RWPE1 (cell line): ENCODE measurements around the gene PIAS1.

Experiments
- CTCF ChIA-PET: fragments of 350-600 bp; sonication (Branson Sonifier 250); formaldehyde crosslinking; extraction: SDS; loops from one replicate; lab custom pipeline; 2021; lab: Yijun Ruan, JAX
- POLR2A ChIA-PET: fragments of 400-600 bp; formaldehyde crosslinking; extraction: SDS; loops from one replicate; lab custom pipeline; 2020; ENCODE audit warnings: antibody characterized with exemption; ENCODE audit not compliant: low non-redundant PET; lab: Yijun Ruan, JAX
- DNase-seq: peaks from one replicate; pipeline ENCODE4 v3.0.0; 2012; ENCODE audit warnings: low spot score
- H3K27ac ChIP-seq: fragments of 450-650 bp; 2 replicates; pipeline ENCODE4 v1.5.1; 2017
- TF ChIP-seq, protein P1 (sequence below): fragments of 450-650 bp; conservative IDR thresholded peaks from 2 replicates; pipeline ENCODE4 v1.5.1; 2017; ENCODE audit warnings: low read depth, mild to moderate bottlenecking

The PIAS1 gene

DNA sequence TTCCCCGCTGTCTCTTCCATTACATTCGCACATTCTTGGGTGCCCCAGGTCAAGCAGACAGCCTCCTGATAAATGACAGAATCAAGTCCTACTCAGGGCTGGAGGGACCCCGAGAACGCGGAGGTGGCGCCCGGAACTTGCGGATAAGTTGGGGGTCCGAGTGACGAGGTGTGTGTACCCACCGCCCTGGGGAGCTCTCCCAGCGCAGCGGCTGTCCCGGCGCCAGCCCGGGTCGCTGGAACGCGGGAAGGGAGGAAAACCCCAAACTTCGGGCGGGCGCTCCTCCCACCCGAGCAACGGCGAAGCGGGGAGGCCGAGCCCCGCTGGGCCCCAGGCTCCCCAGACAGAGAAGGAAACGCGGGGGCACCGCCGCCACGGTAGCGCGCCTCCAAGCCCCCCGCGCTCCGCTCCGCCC lies 174.9 kb downstream of the PIAS1 start:
- TF ChIP-seq, protein P1, sequence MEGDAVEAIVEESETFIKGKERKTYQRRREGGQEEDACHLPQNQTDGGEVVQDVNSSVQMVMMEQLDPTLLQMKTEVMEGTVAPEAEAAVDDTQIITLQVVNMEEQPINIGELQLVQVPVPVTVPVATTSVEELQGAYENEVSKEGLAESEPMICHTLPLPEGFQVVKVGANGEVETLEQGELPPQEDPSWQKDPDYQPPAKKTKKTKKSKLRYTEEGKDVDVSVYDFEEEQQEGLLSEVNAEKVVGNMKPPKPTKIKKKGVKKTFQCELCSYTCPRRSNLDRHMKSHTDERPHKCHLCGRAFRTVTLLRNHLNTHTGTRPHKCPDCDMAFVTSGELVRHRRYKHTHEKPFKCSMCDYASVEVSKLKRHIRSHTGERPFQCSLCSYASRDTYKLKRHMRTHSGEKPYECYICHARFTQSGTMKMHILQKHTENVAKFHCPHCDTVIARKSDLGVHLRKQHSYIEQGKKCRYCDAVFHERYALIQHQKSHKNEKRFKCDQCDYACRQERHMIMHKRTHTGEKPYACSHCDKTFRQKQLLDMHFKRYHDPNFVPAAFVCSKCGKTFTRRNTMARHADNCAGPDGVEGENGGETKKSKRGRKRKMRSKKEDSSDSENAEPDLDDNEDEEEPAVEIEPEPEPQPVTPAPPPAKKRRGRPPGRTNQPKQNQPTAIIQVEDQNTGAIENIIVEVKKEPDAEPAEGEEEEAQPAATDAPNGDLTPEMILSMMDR: no peak
- peak overlapping the region; percentile 86 for H3K27ac ChIP-seq
- peak; percentile 27 for DNase-seq
- POLR2A ChIA-PET: no interaction called here
- CTCF ChIA-PET: interaction anchor here (0.9 kb wide), 1 partner anchor 18 kb away, joined by 4 read pairs; no protein-coding TSS in a partner anchor

DNA sequence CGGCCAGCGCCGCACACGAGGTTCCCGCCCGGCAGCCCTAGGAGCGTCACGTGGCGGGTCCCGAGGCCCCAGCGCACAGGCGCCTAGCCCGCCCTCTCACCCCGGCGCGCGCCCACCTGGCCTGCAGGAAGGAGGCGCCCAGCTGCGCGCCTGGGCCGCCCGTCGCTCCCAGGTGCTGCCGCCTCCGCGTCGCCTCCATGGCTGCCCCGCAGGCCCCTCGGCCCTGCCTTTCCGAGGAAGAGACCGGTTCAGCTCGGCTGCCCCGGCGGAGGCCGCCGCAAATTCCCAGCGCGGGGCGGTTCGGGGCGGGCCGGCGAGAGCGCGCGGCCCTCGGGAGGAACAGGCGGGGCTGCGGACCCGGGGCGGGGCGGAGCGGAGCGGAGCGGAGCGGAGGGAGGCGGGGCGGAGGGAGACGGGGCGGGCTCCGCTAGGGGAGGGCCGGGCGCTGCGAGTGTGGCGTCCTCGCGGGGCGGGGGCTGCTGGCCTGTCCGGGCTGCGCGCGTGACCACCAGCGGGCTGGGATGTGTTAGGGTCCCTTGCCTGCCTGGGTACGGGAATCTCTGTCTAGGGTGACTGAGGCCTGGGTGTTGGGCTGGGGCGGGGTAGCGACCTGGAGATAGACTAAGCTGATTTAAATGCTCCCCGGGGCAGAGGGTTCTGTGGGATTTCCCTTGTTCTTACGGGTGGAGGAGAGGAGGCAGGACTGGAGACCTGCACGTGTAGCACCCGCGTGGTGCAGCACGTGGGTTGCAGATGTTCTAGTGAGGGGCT lies 175.5 kb downstream of the PIAS1 start, which contains the start of gene CLN6:
Gene CLN6 (minus strand): TSS at position 343 of the 771 bp plus-strand sequence. CDS start 144 bp downstream, at position 199.
- CTCF ChIA-PET: interaction anchor here (0.7 to 1.2 kb wide), 3 partner anchors 19 to 1092 kb away, joined by 3 to 6 read pairs (median 4); no protein-coding TSS in a partner anchor

DNA sequence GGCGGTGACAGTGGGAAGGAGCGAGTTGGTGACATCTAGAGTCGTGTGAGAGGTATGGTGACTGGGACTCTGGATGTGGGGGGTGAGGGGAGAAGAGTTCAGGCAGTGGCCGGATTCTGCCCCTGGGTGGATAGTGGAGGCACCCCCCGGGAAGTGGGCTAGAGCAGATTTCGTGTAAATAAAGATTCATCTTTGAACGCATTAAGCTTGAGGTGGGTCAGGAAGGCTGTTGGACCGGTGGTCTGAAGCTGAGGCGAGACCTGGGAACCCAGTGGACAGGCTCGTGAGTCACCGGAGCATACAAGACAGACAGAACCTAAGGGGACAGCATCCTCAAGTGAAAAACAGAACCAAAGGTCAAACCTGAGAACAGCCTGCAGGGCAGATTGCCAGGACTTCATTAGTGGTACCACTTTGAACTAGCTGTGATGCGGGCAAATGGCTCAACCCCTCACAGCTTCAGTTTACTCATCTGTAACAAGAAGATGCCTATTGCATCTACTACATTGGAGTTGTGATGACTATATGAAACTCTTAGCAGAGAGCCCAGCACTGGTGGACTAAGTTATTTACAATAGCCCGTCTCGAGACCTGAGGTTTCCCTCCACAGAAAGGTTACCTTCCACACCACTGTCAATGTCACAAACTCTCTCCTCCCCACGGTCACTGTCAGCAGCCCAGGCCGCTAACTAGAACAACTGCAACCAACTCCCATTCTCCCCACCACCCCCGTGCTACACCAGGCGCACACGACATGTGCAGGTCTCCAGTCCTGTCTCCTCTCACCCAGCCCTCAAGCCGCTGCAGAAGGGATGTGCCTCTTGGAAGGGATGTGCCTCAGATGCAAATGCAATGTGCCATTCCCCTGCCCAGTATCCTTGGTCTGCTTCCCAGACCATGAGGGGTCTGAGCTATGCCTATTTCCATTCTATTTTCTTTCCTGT lies 176.3 kb downstream of the PIAS1 start:
- POLR2A ChIA-PET: no interaction called here
- no peak for DNase-seq
- H3K27ac ChIP-seq: peak overlapping the region; percentile 86
- TF ChIP-seq, protein P1: no peak
- CTCF ChIA-PET: interaction anchor here (0.7 to 1.2 kb wide), 2 partner anchors 76 to 1093 kb away, joined by 3 to 6 read pairs; no protein-coding TSS in a partner anchor

More for the DNA sequence above, 175.5 kb downstream of the PIAS1 start, which contains the start of gene CLN6:
- DNase-seq: peak; percentile 94
- POLR2A ChIA-PET: no interaction called here
- H3K27ac ChIP-seq: peak within 1 kb of the TSS; percentile 86
- TF ChIP-seq, protein P1: no peak

DNA sequence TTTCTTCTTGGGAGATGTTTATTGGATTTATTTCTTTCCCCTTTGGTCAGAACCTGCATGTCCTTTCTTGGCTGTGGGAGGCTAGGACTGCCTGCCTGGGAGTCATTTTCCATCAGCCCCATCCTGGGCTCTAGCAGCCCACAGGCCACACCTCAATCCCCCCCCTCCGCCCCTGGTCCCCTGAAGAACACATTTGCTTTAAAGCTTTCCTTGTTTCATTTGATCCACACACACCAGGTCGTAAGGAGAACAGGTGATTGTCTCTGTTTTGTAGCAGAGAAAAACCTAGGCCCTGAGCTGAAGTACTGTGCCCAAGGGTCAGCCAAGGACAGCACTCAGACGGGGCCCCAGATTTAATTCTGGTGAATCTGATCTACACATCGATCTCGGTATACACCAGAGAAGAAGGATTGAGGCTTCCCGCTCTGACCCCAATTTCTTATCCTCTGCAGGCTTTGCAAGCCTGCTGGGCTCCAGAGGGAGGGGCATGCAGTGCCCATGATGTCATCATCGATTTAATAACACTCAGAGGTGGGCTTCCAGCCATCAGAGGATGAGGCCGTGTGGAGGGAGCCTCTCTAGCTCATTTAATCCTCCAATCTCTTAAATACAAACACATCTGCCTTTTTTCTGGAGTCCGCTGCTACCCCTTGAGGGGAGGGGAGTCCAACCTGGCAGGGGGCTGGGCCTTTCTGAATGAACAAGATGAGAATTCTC lies 177.1 kb downstream of the PIAS1 start:
- TF ChIP-seq, protein P1: no peak
- DNase-seq: no peak
- CTCF ChIA-PET: interaction anchor here (1.2 kb wide), 1 partner anchor 75 kb away, joined by 3 read pairs; no protein-coding TSS in a partner anchor
- H3K27ac ChIP-seq: peak overlapping the region; percentile 8
- POLR2A ChIA-PET: interaction anchor here (0.6 kb wide), 1 partner anchor 1561 kb away, joined by 3 read pairs; no protein-coding TSS in a partner anchor

DNA sequence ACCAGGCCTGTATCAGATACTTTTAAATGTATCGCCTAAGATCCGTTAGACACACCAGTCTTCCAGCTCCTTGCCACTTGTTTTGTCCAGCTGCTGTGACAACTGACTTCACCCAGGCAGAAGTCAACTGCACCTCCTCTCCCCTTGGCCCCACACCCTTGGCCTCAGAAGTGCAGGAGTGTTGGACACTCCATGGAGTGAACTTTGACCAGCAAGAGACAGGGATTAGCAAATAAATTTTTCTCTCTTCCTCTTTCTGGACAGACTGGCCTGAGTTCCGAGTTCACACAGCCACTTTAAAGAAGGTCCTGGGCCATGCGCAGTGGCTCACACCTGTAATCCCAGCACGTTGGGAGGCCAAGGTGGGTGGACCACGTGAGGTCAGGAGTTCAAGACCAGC lies 178.3 kb downstream of the PIAS1 start:
- CTCF ChIA-PET: no interaction called here
- TF ChIP-seq, protein P1: no peak
- H3K27ac ChIP-seq: no peak overlapping the region
- no peak for DNase-seq
- POLR2A ChIA-PET: no interaction called here
